ENCODE results near the gene IL5.

GRCh38 chr5:132561601-132562000 lies 18.3 kb upstream of the IL5 start:
- no peak for TF ChIP-seq CTCF (IDR thresholded peaks at IDR 0.05 in 8 of 11, conservative IDR thresholded peaks at IDR 0.05 in 3 of 11)
- TF ChIP-seq POLR2AphosphoS5 (IDR thresholded peaks at IDR 0.05), result no peak
- TF ChIP-seq POLR2A (IDR thresholded peaks at IDR 0.05), result no peak

Measured in spleen (tissue), 7 donors.